Measurements from ENCODE around the gene PPP2R5D. TPM values are rescaled to one million over a fixed set of nuclear protein-coding genes. Genes with fewer than 3 reads are reported as not detected.

The PPP2R5D gene
- total and polyA plus RNA-seq, 2 of the 4 experiments (the other 2 are of a cell fraction): 55.6 to 68.8 TPM

DNA sequence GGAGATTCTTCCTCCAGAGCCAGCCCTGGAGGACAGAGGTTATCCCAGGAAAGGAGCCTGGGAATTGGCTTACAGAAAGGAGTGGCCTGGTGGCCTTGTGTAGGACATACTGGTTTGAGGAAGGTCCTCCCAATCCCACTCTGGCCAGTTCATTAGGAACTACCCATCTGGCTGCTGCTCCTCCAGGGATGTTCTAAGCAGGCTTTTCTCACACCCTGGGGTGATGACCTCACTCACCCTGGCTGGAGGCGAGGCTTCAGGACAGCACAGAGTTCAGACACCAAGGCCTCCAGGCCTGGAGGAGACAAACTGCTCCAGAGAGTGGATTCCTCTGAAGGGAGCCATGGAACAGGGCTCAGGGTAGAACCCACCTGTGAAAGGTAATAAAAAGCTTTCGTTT is 14.9 kb upstream of the PPP2R5D start:
- Histone ChIP-seq H3K27ac (ENCODE audit: insufficient read depth, low read length) (no peak overlapping the region), H3K4me2 (ENCODE audit: low read depth, low read length) (no peak overlapping the region), H4K20me1 (ENCODE audit: insufficient read depth, low read length) (peaks cover 9% of the 10 kb centered on the region; the same call in 1 of the 2 replicates), H2BK5ac (ENCODE audit: low read depth, low read length, poor library complexity, severe bottlenecking) (no peak overlapping the region), H2AK9ac (replicated peaks; ENCODE audit: low read depth, low read length, poor library complexity) (no peak overlapping the region), H3K4me1 (ENCODE audit: control insufficient read depth, insufficient read depth, low read length) (peaks cover 10% of the 10 kb centered on the region), H4K8ac (ENCODE audit: low read depth in 2 of 2, low read length in 2 of 2) (no peak overlapping the region), H3K9me3 (ENCODE audit: control insufficient read depth, insufficient read depth, low read length) (no peaks in the 10 kb centered on the region), H3K18ac (ENCODE audit: low read depth, low read length) (no peak overlapping the region), H3K4me3 (ENCODE audit: insufficient read depth, low read depth, low read length) (no peak overlapping the region), H3K4ac (ENCODE audit: low read depth, low read length) (no peak overlapping the region), H3K79me1 (ENCODE audit: low read depth in 1 of 2, low read length in 2 of 2) (peaks cover 4 to 32% of the 10 kb centered on the region in 2 experiments; a peak in 3 of 4 replicates), H3K14ac (replicated peaks; ENCODE audit: low read depth, low read length) (no peak overlapping the region), H2BK15ac (ENCODE audit: low read depth, low read length) (no peak overlapping the region), H3K23ac (ENCODE audit: low read depth, low read length) (no peak overlapping the region), H3K9ac (ENCODE audit: low read depth, low read length) (no peak overlapping the region), H2AFZ (replicated peaks; ENCODE audit: low read length, poor library complexity) (no peak overlapping the region), H2AK5ac (ENCODE audit: low read depth, low read length) (no peak overlapping the region), H4K91ac (ENCODE audit: insufficient read depth, low read depth, low read length) (no peak overlapping the region), H3K27me3 (ENCODE audit: control insufficient read depth, insufficient read depth, low read length) (no peaks in the 10 kb centered on the region), H4K5ac (ENCODE audit: low read depth, low read length) (no peak overlapping the region), H3K9me1 (ENCODE audit: insufficient read depth, low read length) (peaks cover 29% of the 10 kb centered on the region), H3K56ac (ENCODE audit: extremely low read depth, insufficient read depth, low read length) (no peak overlapping the region), H3K36me3 (ENCODE audit: control insufficient read depth, insufficient read depth, low read length) (peaks cover 41% of the 10 kb centered on the region), H2BK120ac (ENCODE audit: low read depth, low read length) (no peak overlapping the region), H2BK20ac (ENCODE audit: low read depth, low read length) (no peak overlapping the region)
- no peak for TF ChIP-seq CHD1 (IDR thresholded peaks at IDR 0.05; ENCODE audit: low read depth, low read length)
- TF ChIP-seq, protein P1, sequence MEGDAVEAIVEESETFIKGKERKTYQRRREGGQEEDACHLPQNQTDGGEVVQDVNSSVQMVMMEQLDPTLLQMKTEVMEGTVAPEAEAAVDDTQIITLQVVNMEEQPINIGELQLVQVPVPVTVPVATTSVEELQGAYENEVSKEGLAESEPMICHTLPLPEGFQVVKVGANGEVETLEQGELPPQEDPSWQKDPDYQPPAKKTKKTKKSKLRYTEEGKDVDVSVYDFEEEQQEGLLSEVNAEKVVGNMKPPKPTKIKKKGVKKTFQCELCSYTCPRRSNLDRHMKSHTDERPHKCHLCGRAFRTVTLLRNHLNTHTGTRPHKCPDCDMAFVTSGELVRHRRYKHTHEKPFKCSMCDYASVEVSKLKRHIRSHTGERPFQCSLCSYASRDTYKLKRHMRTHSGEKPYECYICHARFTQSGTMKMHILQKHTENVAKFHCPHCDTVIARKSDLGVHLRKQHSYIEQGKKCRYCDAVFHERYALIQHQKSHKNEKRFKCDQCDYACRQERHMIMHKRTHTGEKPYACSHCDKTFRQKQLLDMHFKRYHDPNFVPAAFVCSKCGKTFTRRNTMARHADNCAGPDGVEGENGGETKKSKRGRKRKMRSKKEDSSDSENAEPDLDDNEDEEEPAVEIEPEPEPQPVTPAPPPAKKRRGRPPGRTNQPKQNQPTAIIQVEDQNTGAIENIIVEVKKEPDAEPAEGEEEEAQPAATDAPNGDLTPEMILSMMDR (conservative IDR thresholded peaks at IDR 0.05; ENCODE audit: low read depth, low read length): no peak
- TF ChIP-seq NFE2L2 (IDR thresholded peaks at IDR 0.05; ENCODE audit: low read depth, low read length): no peak
- no peak for TF ChIP-seq RAD21 (IDR thresholded peaks at IDR 0.05; ENCODE audit: low read length)
- no peak for TF ChIP-seq CEBPB (IDR thresholded peaks at IDR 0.05; ENCODE audit: low read depth, low read length)
- no peak for TF ChIP-seq FOS (IDR thresholded peaks at IDR 0.05; ENCODE audit: low read depth, low read length)
- TF ChIP-seq, protein P2, sequence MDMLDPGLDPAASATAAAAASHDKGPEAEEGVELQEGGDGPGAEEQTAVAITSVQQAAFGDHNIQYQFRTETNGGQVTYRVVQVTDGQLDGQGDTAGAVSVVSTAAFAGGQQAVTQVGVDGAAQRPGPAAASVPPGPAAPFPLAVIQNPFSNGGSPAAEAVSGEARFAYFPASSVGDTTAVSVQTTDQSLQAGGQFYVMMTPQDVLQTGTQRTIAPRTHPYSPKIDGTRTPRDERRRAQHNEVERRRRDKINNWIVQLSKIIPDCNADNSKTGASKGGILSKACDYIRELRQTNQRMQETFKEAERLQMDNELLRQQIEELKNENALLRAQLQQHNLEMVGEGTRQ (IDR thresholded peaks at IDR 0.05; ENCODE audit: low read depth, low read length): no peak
- TF ChIP-seq, protein P3, sequence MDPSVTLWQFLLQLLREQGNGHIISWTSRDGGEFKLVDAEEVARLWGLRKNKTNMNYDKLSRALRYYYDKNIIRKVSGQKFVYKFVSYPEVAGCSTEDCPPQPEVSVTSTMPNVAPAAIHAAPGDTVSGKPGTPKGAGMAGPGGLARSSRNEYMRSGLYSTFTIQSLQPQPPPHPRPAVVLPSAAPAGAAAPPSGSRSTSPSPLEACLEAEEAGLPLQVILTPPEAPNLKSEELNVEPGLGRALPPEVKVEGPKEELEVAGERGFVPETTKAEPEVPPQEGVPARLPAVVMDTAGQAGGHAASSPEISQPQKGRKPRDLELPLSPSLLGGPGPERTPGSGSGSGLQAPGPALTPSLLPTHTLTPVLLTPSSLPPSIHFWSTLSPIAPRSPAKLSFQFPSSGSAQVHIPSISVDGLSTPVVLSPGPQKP (IDR thresholded peaks at IDR 0.05; ENCODE audit: borderline replicate concordance, low read depth, low read length): no peak
- ATAC-seq (ENCODE audit: low read depth) (no peak), DNase-seq (no peak)
- WGBS, 2 experiments (ENCODE audit: extremely low coverage in 2 of 2, insufficient read length in 1 of 2): no CpG with 5 or more reads among the region's 2 CpGs
- in situ Hi-C loops (cut with MboI; ENCODE audit: low sequenced_read_pairs) (no loop called here), dilution Hi-C loops (cut with HindIII; ENCODE audit: low sequenced_read_pairs, unreplicated experiment) (no loop called here), intact Hi-C loops (cut with micrococcal nuclease) (no loop called here)
- CTCF ChIA-PET: no interaction called here
- BruUV-seq (replicated peaks): no TSS peak
- POLR2A ChIA-PET (ENCODE audit: unreplicated experiment): no interaction called here

All from IMR-90 (cell line).